ENCODE measurements around the gene WDR11. TPM values are rescaled to one million over a fixed set of nuclear protein-coding genes. Genes with fewer than 3 reads are reported as not detected.
"Not testable (repeated sequence)": the region's sequence is repeated elsewhere in the genome, so short reads cannot be mapped to it uniquely, and the experiment has no call there.

WDR11 gene
- total RNA-seq, 2 donors from 2014 or later = 31.6 to 35.3 TPM

DNA sequence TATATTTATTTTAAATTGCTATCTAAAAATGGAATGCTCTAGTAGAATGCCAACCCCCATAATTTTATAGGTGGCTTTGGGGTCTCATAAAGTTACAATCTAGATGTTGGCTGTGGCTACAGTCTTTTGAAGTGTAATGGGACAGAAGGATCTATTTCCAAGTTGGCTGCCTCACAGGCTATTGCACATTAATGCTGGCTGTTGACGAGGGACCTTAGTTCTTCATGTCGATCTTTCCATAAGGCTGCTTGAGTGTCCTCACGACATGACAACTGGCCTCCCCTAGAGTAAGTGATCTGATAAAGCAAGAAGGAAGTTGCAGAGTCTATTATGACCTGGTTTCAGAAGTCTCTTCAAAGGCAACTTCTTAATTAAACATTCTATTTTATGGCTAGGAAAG, 36.3 kb downstream of the WDR11 start:
- Mint-ChIP-seq H3K27ac (no peak overlapping the region), H3K27me3 (no peaks in the 10 kb centered on the region), H3K36me3 (ENCODE audit: low read depth) (peaks cover 16% of the 10 kb centered on the region), H3K4me1 (peaks cover 4% of the 10 kb centered on the region), H3K4me3 (no peak overlapping the region)
- no peaks in the 10 kb centered on the region for H3K9me3 ChIP-seq (ENCODE audit: control insufficient read depth, low read length, poor library complexity, severe bottlenecking)
- no peak for DNase-seq
- no peak for ATAC-seq

DNA sequence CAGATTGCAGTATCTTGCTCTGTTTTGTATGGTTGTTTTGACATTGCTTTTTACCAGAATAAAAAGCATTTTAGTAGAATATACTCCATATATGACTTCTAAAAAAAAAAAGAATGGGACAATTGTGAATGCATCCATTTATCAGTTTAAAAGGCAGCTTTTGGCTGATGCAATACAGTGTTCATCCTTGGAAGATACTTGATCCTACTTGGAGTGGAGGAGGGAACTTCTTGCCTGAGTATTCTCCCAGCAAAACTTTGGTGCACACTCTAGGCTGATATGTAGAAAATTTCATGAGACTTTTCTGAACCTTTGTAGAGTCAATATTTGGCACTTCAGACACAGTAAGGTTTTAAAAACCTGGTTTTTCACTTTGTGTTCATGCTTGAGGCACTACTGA, 40.2 kb downstream of the WDR11 start:
- DNase-seq (no peak), ATAC-seq (no peak)
- Mint-ChIP-seq H3K4me1 (peaks cover 6% of the 10 kb centered on the region), H3K36me3 (ENCODE audit: low read depth) (peaks cover 11% of the 10 kb centered on the region), H3K27ac (no peak overlapping the region), H3K27me3 (no peaks in the 10 kb centered on the region), H3K4me3 (no peak overlapping the region)
- no peaks in the 10 kb centered on the region for H3K9me3 ChIP-seq (ENCODE audit: control insufficient read depth, low read length, poor library complexity, severe bottlenecking)

DNA sequence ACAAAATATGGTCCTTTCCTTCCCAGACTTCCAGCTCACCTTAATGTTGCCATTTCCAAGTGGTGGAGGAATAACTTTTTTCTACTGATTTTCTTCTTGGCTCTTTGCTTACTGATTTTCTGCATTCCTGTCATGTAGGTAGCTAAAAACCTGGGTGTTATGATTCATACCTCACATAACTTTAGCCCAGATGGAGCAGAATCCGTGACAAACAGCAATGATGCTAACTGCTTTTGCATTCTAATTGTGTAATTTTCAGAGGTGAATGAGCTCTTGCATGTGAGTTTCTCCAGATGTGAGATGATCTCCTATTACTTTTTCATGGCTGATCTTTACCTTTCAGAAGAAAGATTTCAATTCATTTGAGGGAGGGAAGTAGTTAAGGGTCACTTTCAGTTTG, 43.4 kb downstream of the WDR11 start:
- Mint-ChIP-seq H3K36me3 (ENCODE audit: low read depth) (peaks cover 12% of the 10 kb centered on the region), H3K4me3 (no peak overlapping the region), H3K4me1 (peaks cover 7% of the 10 kb centered on the region), H3K27ac (no peak overlapping the region), H3K27me3 (no peaks in the 10 kb centered on the region)
- no peak for DNase-seq
- no peak for ATAC-seq
- H3K9me3 ChIP-seq (ENCODE audit: control insufficient read depth, low read length, poor library complexity, severe bottlenecking) = no peaks in the 10 kb centered on the region

DNA sequence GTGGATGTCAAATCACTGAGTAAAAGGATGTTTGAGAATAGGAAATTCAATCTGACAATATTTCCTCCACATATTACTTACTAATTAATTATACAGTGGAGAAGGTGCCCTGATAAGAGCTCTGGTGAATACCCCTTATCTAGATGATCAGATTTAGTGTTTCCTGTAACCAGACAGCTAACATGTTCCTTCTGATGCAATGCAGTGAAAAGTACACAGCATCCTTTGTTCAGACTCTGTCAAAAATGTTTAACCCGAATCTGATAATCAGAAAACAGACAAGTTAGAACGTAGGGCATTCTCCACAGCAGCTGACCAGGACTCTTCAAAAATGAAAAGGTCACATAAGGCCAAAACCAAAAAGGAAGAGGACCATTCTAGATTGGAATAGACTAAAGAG, 46.2 kb downstream of the WDR11 start:
- Mint-ChIP-seq H3K36me3 (ENCODE audit: low read depth) (peaks cover 11% of the 10 kb centered on the region), H3K27me3 (no peaks in the 10 kb centered on the region), H3K4me3 (no peak overlapping the region), H3K27ac (no peak overlapping the region), H3K4me1 (peaks cover 7% of the 10 kb centered on the region)
- H3K9me3 ChIP-seq (ENCODE audit: control insufficient read depth, low read length, poor library complexity, severe bottlenecking) = no peaks in the 10 kb centered on the region
- DNase-seq (no peak), ATAC-seq (no peak)

DNA sequence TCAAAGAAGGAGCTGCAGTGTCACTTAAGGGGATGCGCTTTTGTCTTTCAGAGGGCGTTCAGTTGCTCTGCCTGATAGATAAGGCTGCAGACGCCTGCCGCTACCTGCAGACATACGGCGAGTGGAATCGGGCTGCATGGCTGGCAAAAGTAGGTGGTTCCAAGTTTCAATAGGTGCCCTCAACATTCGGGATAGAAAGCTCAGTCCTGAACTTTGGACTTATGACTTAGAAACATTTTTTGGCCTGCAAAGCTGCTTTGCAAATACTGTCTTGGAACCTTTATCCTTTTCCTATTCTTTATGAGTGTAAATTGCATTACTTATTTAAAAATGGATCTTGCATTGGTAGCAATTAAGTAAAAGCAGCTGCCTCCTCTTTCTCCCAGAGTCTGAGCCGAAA, 54.1 kb downstream of the WDR11 start:
- H3K4me3 Mint-ChIP-seq = no peak overlapping the region
- no peak overlapping the region for H3K27ac Mint-ChIP-seq
- H3K9me3 ChIP-seq (ENCODE audit: control insufficient read depth, low read length, poor library complexity, severe bottlenecking) = no peaks in the 10 kb centered on the region
- H3K4me1 Mint-ChIP-seq = no peaks in the 10 kb centered on the region
- no peak for DNase-seq
- H3K36me3 Mint-ChIP-seq (ENCODE audit: low read depth) = peaks cover 19% of the 10 kb centered on the region
- no peaks in the 10 kb centered on the region for H3K27me3 Mint-ChIP-seq
- ATAC-seq = no peak

DNA sequence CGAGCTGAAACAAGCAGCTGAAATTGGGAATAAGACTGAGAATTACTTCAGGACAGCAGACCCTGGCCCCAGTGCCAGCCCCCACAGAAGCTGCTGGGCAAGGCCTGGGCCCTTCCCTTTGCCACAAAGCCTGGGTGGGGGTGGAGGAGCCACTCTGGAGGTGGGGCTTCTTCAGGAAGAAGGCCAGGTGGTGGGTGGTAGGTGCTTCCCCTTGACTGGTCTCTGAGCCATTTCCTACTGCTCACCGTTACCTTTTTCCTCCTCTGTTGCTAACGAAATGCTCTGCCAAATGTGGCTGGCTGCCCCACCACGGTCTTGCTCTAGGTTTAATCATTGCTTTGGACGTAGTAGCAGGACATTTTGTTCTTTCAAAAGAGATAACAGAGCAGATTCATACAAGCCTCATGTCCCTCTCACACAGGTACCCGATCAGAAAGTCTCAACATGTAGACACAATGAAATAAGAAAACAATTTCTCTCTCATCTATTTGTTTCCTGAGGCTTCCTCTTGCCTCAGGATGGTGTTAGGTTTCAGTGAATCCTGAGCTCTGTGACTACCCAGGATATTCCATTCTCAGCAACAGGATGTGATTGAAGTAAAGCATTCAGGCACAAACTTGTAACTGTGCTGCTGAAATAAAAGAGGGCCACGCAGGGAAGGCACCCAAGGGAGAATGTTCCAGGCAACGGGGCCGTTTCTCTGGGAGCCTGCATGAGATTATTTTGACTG, 66.5 kb downstream of the WDR11 start:
- no peaks in the 10 kb centered on the region for H3K9me3 ChIP-seq (ENCODE audit: control insufficient read depth, low read length, poor library complexity, severe bottlenecking)
- ATAC-seq = no peak
- Mint-ChIP-seq H3K36me3 (ENCODE audit: low read depth) (no peaks in the 10 kb centered on the region), H3K4me1 (no peaks in the 10 kb centered on the region), H3K4me3 (no peak overlapping the region), H3K27me3 (no peaks in the 10 kb centered on the region), H3K27ac (no peak overlapping the region)
- no peak for DNase-seq

DNA sequence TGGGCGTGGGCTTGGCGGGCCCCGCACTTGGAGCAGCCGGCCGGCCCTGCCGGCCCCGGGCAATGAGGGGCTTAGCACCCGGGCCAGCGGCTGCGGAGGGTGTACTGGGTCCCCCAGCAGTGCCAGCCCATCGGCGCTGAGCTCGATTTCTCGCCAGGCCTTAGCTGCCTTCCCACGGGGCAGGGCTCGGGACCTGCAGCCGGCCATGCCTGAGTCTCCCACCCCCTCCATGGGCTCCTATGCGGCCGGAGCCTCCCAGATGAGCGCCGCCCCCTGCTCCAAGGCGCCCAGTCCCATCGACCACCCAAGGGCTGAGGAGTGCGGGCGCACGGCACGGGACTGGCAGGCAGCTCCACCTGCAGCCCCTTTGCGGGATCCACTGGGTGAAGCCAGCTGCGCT, 72.7 kb downstream of the WDR11 start:
- not testable (repeated sequence) for H3K36me3 Mint-ChIP-seq (ENCODE audit: low read depth); H3K9me3 ChIP-seq (ENCODE audit: control insufficient read depth, low read length, poor library complexity, severe bottlenecking); DNase-seq; H3K4me1 Mint-ChIP-seq; ATAC-seq; H3K27me3 Mint-ChIP-seq; H3K27ac Mint-ChIP-seq; H3K4me3 Mint-ChIP-seq

DNA sequence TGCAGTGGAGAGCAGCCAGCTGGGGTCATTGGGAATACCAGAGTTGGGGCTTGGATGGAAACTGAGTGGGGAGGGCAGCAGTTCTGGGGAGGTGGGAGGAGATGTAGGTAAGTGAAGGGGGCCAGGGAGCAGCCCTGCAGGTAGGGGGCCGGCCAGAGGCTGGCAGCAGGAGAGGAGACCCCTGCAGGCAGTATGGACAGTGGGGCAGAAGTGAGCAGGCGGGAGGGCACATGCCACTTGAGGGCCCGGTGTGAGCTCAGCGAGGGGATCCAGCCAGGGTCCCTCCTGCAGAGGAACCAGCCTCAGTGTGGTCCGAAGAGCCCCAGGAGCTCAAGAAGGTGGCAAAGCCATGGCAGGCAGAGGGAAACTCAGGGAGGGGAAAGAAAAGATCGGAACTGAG, 75.4 kb downstream of the WDR11 start:
- H3K27ac Mint-ChIP-seq = no peak overlapping the region
- H3K9me3 ChIP-seq (ENCODE audit: control insufficient read depth, low read length, poor library complexity, severe bottlenecking) = no peaks in the 10 kb centered on the region
- no peaks in the 10 kb centered on the region for H3K36me3 Mint-ChIP-seq (ENCODE audit: low read depth)
- ATAC-seq (no peak), DNase-seq (no peak)
- peaks cover 4% of the 10 kb centered on the region for H3K27me3 Mint-ChIP-seq
- no peaks in the 10 kb centered on the region for H3K4me1 Mint-ChIP-seq
- no peak overlapping the region for H3K4me3 Mint-ChIP-seq

DNA sequence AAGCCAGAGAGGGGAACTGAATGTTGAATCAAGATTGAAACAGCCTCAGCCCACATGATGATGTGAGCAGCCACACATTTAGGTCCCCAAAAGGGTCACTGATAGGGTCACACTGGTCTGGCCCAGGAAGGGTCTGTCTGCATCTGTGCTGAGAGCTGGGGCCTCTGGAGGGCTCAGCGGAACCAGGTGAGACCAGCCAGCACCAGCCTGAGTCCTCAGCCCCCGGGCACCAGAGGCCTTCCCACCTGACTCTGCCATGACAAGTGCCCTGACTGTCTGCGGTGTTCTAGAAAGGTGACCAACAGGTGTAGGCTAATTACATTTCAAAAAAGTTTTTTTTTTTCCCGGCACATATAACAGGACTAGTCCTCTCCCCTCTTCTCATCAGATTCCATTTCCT, 76.2 kb downstream of the WDR11 start:
- ATAC-seq = no peak

DNA sequence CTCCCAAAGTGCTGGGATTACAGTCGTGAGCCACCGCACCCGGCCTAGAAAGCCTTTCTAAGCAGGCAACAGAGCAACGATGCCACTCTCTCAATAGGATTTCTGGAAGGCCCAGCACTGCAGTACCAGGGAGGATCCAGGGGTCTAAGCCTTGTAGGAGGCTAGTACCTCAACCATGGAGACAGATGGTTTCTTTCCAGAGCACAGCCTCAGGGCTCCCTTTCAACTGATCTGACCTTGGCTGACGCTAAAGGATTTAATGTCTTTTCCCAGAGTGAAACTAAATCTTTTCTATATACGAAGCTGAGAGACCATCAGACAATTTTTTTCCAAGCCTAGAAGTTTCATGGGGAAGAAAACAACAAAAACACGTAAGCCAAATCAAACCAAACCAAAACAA, 78.0 kb downstream of the WDR11 start:
- no peak for ATAC-seq
- DNase-seq = no peak
- no peak overlapping the region for H3K4me3 Mint-ChIP-seq
- H3K4me1 Mint-ChIP-seq = no peaks in the 10 kb centered on the region
- no peak overlapping the region for H3K27ac Mint-ChIP-seq
- H3K9me3 ChIP-seq (ENCODE audit: control insufficient read depth, low read length, poor library complexity, severe bottlenecking) = no peaks in the 10 kb centered on the region
- H3K36me3 Mint-ChIP-seq (ENCODE audit: low read depth) = no peaks in the 10 kb centered on the region
- H3K27me3 Mint-ChIP-seq = peaks cover 8% of the 10 kb centered on the region

More for the DNA sequence above, 76.2 kb downstream of the WDR11 start:
- peaks cover 8% of the 10 kb centered on the region for H3K27me3 Mint-ChIP-seq
- H3K4me3 Mint-ChIP-seq = no peak overlapping the region
- H3K27ac Mint-ChIP-seq = no peak overlapping the region
- no peaks in the 10 kb centered on the region for H3K9me3 ChIP-seq (ENCODE audit: control insufficient read depth, low read length, poor library complexity, severe bottlenecking)
- H3K36me3 Mint-ChIP-seq (ENCODE audit: low read depth) = no peaks in the 10 kb centered on the region
- no peak for DNase-seq
- H3K4me1 Mint-ChIP-seq = no peaks in the 10 kb centered on the region

DNA sequence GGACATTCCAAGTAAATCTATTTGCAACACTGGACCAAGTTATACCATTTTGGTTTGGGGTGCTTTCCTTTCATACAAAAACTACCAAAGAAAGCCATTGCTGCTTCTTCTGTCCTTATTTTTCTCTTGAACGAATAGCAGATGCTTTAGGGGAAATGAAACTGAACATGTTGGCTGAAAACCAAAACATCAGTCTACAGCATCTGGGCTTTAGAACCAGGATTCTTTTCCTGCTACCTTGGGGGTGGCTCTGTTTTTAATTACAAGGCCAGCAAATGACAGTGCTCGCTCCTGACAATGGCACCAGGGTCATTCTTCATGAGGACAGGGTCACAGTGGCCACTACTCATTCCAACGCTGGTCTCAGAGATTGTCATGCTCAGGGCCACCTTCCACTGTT, 80.3 kb downstream of the WDR11 start:
- H3K9me3 ChIP-seq (ENCODE audit: control insufficient read depth, low read length, poor library complexity, severe bottlenecking) = no peaks in the 10 kb centered on the region
- H3K4me3 Mint-ChIP-seq = no peak overlapping the region
- H3K27me3 Mint-ChIP-seq = peaks cover 4% of the 10 kb centered on the region
- no peak overlapping the region for H3K27ac Mint-ChIP-seq
- H3K4me1 Mint-ChIP-seq = no peaks in the 10 kb centered on the region
- ATAC-seq (no peak), DNase-seq (no peak)
- no peaks in the 10 kb centered on the region for H3K36me3 Mint-ChIP-seq (ENCODE audit: low read depth)

DNA sequence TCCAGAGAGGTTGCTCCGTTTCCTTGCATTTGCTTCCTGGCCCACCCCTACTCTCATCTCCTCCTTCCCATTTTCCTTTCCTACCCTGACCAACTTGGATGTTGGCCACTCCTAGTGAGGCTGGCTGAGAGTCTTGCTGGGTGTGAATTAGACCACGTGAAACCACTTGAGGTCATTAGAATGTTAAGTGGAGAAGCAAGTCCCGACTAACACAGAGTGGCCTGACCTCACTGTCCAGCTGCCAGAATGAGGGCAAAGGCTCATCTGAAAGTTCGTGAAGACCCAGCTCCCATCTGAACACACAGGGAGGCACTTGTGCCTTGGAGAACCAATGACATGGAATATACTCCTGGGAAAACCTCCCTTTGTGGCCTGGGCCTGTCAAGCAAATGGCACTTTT, 80.8 kb downstream of the WDR11 start:
- H3K36me3 Mint-ChIP-seq (ENCODE audit: low read depth) = no peaks in the 10 kb centered on the region
- H3K9me3 ChIP-seq (ENCODE audit: control insufficient read depth, low read length, poor library complexity, severe bottlenecking) = no peaks in the 10 kb centered on the region
- no peak overlapping the region for H3K27ac Mint-ChIP-seq
- no peak for ATAC-seq
- peaks cover 4% of the 10 kb centered on the region for H3K27me3 Mint-ChIP-seq
- DNase-seq = no peak
- H3K4me3 Mint-ChIP-seq = no peak overlapping the region
- no peaks in the 10 kb centered on the region for H3K4me1 Mint-ChIP-seq

DNA sequence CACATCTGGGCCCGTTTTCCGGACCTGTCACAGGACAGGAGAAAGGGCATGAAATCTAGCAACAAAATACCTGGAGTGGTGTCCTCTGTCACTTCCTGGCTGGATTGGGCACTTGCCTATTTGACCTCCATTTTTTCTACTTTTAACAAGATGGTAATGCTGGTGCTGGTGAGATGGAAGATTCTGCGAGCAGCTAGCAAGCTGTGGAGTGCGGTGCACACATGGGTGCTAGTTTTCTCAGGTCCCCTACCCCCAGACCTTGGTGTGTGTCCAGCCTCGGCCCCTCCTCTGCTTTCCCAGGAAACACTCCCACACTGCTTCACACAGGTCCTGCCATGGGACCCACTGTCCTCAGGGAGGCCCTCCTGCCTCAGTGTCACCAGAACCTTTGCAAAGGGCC, 87.7 kb downstream of the WDR11 start:
- Mint-ChIP-seq H3K36me3 (ENCODE audit: low read depth) (no peaks in the 10 kb centered on the region), H3K27ac (no peak overlapping the region), H3K4me3 (no peak overlapping the region), H3K4me1 (peaks cover 3% of the 10 kb centered on the region), H3K27me3 (peaks cover 27% of the 10 kb centered on the region)
- H3K9me3 ChIP-seq (ENCODE audit: control insufficient read depth, low read length, poor library complexity, severe bottlenecking) = no peaks in the 10 kb centered on the region
- ATAC-seq (no peak), DNase-seq (no peak)

DNA sequence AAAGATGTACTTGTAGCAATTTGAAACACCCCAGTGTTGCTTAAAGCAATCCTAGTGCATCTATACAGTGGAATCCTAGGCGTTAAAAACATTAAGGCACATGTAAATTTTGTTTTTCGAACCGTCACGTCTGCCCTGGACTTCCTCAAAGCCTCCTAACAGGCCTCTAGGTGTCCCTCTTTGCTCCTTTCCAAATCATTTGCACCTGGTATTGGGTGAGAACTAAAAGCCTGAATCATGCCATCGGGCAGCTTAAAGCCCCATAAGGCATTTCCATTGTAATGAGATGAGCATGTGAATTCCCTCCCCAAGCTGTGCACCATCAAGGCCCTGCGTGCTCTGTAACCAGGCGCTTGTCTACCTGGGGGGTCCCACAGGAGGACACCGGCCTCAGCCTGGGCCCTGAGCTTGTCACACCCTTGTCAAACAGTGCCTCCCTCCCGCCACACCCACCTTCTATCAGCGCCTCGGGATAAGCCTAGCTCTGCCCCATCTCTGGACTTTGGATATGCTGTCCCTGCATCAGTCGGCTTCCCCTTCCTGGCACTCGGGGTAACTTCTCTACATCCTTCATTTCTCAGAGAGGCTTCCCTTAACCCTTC, 89.2 kb downstream of the WDR11 start:
- no peak overlapping the region for H3K4me3 Mint-ChIP-seq
- H3K36me3 Mint-ChIP-seq (ENCODE audit: low read depth) = no peaks in the 10 kb centered on the region
- DNase-seq (no peak), ATAC-seq (no peak)
- peaks cover 7% of the 10 kb centered on the region for H3K4me1 Mint-ChIP-seq
- no peak overlapping the region for H3K27ac Mint-ChIP-seq
- H3K27me3 Mint-ChIP-seq = peaks cover 27% of the 10 kb centered on the region
- H3K9me3 ChIP-seq (ENCODE audit: control insufficient read depth, low read length, poor library complexity, severe bottlenecking) = no peaks in the 10 kb centered on the region
